B cell (primary cell): ENCODE results near the gene KRT20. TPM values are rescaled to one million over a fixed set of nuclear protein-coding genes. Genes with fewer than 3 reads are reported as not detected.

Source experiments
- polyA plus RNA-seq: library from polyadenylated mRNA; depleted of rRNA; stranded (reverse); fragments of >200 nt; gene quantifications from 2 replicates; pipeline ENCODE4 v1.2.3, GENCODE V29; 2012
- total RNA-seq, 2 donors: library from RNA; stranded (reverse); fragments of 120-200 nt in 1 of 2; gene quantifications; 1 replicate in 1 of 2; 2 replicates in 1 of 2; pipeline versions ENCODE4 v1.2.3 to v1.2.4, GENCODE V29; 2013 to 2022

Gene KRT20
- total and polyA plus RNA-seq, 2 donors (not counting 1 experiment from before 2014, with no cell fraction given), result not detected

Other genes starting within 250 kb of the KRT20 start
- gene SMARCE1, start 237.4 kb downstream of the KRT20 start, total RNA-seq, result 123 and 128 TPM in 2 replicates
- gene SMARCE1, start 237.4 kb downstream of the KRT20 start, polyA plus RNA-seq, result 19.9 and 27.7 TPM in 2 replicates
- gene KRT222, start 220.1 kb downstream of the KRT20 start, total RNA-seq, result not detected in 2 replicates
- not detected in 2 replicates for gene KRT222, start 220.1 kb downstream of the KRT20 start, polyA plus RNA-seq
- not detected in 2 replicates for gene KRT24, start 181.5 kb downstream of the KRT20 start, total RNA-seq
- not detected in 2 replicates for gene KRT24, start 181.5 kb downstream of the KRT20 start, polyA plus RNA-seq
- not detected in 2 replicates for gene KRT25, start 129.9 kb downstream of the KRT20 start, total RNA-seq
- not detected in 2 replicates for gene KRT25, start 129.9 kb downstream of the KRT20 start, polyA plus RNA-seq
- gene KRT26, start 113.0 kb downstream of the KRT20 start, total RNA-seq, result not detected in 2 replicates
- gene KRT26, start 113.0 kb downstream of the KRT20 start, polyA plus RNA-seq, result not detected in 2 replicates
- not detected in 2 replicates for gene KRT27, start 102.7 kb downstream of the KRT20 start, total RNA-seq
- not detected in 2 replicates for gene KRT27, start 102.7 kb downstream of the KRT20 start, polyA plus RNA-seq
- not detected in 2 replicates for gene KRT28, start 85.3 kb downstream of the KRT20 start, total RNA-seq
- gene KRT28, start 85.3 kb downstream of the KRT20 start, polyA plus RNA-seq, result not detected in 2 replicates
- 29.0 and 32.9 TPM in 2 replicates for gene KRT10, start 62.6 kb downstream of the KRT20 start, total RNA-seq
- gene KRT10, start 62.6 kb downstream of the KRT20 start, polyA plus RNA-seq, result 12.1 and 14.7 TPM in 2 replicates
- not detected in 2 replicates for gene KRT12, start 18.0 kb downstream of the KRT20 start, total RNA-seq
- not detected in 2 replicates for gene KRT12, start 18.0 kb downstream of the KRT20 start, polyA plus RNA-seq
- gene KRT23, start 52.4 kb upstream of the KRT20 start, total RNA-seq, result not detected in 2 replicates
- gene KRT23, start 52.4 kb upstream of the KRT20 start, polyA plus RNA-seq, result 0.06 TPM in 1 of 2 replicates, not detected in the other
- not detected in 2 replicates for gene KRT39, start 81.7 kb upstream of the KRT20 start, total RNA-seq
- gene KRT39, start 81.7 kb upstream of the KRT20 start, polyA plus RNA-seq, result not detected in 2 replicates
- gene KRT40, start 99.1 kb upstream of the KRT20 start, total RNA-seq, result not detected in 2 replicates
- not detected in 2 replicates for gene KRT40, start 99.1 kb upstream of the KRT20 start, polyA plus RNA-seq
- not detected in 2 replicates for gene KRTAP3-3, start 108.9 kb upstream of the KRT20 start, total RNA-seq
- gene KRTAP3-3, start 108.9 kb upstream of the KRT20 start, polyA plus RNA-seq, result not detected in 2 replicates
- gene KRTAP3-2, start 114.7 kb upstream of the KRT20 start, total RNA-seq, result not detected in 2 replicates
- gene KRTAP3-2, start 114.7 kb upstream of the KRT20 start, polyA plus RNA-seq, result not detected in 2 replicates
- gene KRTAP3-1, start 123.9 kb upstream of the KRT20 start, total RNA-seq, result not detected in 2 replicates
- gene KRTAP3-1, start 123.9 kb upstream of the KRT20 start, polyA plus RNA-seq, result not detected in 2 replicates
- gene KRTAP1-5, start 142.0 kb upstream of the KRT20 start, total RNA-seq, result not detected in 2 replicates
- gene KRTAP1-5, start 142.0 kb upstream of the KRT20 start, polyA plus RNA-seq, result not detected in 2 replicates
- not detected in 2 replicates for gene KRTAP1-4, start 145.0 kb upstream of the KRT20 start, total RNA-seq
- gene KRTAP1-4, start 145.0 kb upstream of the KRT20 start, polyA plus RNA-seq, result not detected in 2 replicates
- gene KRTAP1-3, start 149.6 kb upstream of the KRT20 start, total RNA-seq, result not detected in 2 replicates
- gene KRTAP1-3, start 149.6 kb upstream of the KRT20 start, polyA plus RNA-seq, result not detected in 2 replicates
- gene KRTAP1-1, start 156.2 kb upstream of the KRT20 start, total RNA-seq, result not detected in 2 replicates
- gene KRTAP1-1, start 156.2 kb upstream of the KRT20 start, polyA plus RNA-seq, result not detected in 2 replicates
- not detected in 2 replicates for gene KRTAP2-1, start 162.1 kb upstream of the KRT20 start, total RNA-seq
- gene KRTAP2-1, start 162.1 kb upstream of the KRT20 start, polyA plus RNA-seq, result not detected in 2 replicates
- gene KRTAP2-2, start 170.0 kb upstream of the KRT20 start, total RNA-seq, result not detected in 2 replicates
- gene KRTAP2-2, start 170.0 kb upstream of the KRT20 start, polyA plus RNA-seq, result not detected in 2 replicates
- not detected in 2 replicates for gene KRTAP2-3, start 174.9 kb upstream of the KRT20 start, total RNA-seq
- not detected in 2 replicates for gene KRTAP2-3, start 174.9 kb upstream of the KRT20 start, polyA plus RNA-seq
- not detected in 2 replicates for gene KRTAP2-4, start 180.6 kb upstream of the KRT20 start, total RNA-seq
- not detected in 2 replicates for gene KRTAP2-4, start 180.6 kb upstream of the KRT20 start, polyA plus RNA-seq
- not detected in 2 replicates for gene KRTAP4-7, start 198.9 kb upstream of the KRT20 start, total RNA-seq
- gene KRTAP4-7, start 198.9 kb upstream of the KRT20 start, polyA plus RNA-seq, result not detected in 2 replicates
- gene KRTAP4-8, start 212.9 kb upstream of the KRT20 start, total RNA-seq, result not detected in 2 replicates
- gene KRTAP4-8, start 212.9 kb upstream of the KRT20 start, polyA plus RNA-seq, result not detected in 2 replicates
- not detected in 2 replicates for gene KRTAP4-16, start 217.0 kb upstream of the KRT20 start, total RNA-seq
- not detected in 2 replicates for gene KRTAP4-16, start 217.0 kb upstream of the KRT20 start, polyA plus RNA-seq
- gene KRTAP4-9, start 220.1 kb upstream of the KRT20 start, total RNA-seq, result not detected in 2 replicates
- gene KRTAP4-9, start 220.1 kb upstream of the KRT20 start, polyA plus RNA-seq, result not detected in 2 replicates
- gene KRTAP4-11, start 233.1 kb upstream of the KRT20 start, total RNA-seq, result not detected in 2 replicates
- not detected in 2 replicates for gene KRTAP4-11, start 233.1 kb upstream of the KRT20 start, polyA plus RNA-seq
- not detected in 2 replicates for gene KRTAP4-12, start 238.9 kb upstream of the KRT20 start, total RNA-seq
- gene KRTAP4-12, start 238.9 kb upstream of the KRT20 start, polyA plus RNA-seq, result 0.12 TPM in 1 of 2 replicates, not detected in the other